ENCODE results near the gene FXN. TPM values are rescaled to one million over a fixed set of nuclear protein-coding genes. Genes with fewer than 3 reads are reported as not detected.

FXN gene
- total and polyA plus RNA-seq, 12 donors, result 10.3 to 38.7 (median 22.0) TPM

DNA sequence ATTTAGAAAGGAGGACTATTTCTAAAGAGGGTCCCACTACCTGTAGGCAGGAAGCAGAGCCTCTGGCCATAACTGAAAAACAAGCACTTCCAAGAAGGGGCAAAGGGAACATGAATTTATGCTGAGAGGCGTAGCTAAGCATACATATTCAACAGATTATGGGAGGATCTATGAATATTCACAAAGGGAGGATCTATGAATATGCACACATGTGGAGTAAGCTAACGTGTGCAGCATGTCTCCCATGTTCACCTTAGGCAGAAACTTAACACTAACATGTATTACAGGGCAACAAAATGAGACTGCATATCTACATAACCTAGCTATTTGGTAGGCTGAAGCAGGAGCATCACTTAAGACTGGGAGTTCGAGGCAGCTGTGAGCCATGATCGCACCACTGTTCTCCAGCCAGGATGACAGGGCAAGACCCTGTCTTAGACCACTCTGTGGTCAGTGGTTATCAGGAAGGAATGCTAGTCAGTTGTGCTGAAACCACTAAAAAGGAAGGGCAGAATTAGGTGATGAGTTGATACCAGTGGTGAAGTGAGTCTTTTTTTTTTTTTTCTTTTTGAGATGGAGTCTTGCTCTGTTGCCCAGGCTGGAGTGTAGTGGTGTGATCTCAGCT is 20.8 kb downstream of the FXN start:
- TF ChIP-seq POLR2A (IDR thresholded peaks at IDR 0.05), result no peak
- TF ChIP-seq, protein P1, sequence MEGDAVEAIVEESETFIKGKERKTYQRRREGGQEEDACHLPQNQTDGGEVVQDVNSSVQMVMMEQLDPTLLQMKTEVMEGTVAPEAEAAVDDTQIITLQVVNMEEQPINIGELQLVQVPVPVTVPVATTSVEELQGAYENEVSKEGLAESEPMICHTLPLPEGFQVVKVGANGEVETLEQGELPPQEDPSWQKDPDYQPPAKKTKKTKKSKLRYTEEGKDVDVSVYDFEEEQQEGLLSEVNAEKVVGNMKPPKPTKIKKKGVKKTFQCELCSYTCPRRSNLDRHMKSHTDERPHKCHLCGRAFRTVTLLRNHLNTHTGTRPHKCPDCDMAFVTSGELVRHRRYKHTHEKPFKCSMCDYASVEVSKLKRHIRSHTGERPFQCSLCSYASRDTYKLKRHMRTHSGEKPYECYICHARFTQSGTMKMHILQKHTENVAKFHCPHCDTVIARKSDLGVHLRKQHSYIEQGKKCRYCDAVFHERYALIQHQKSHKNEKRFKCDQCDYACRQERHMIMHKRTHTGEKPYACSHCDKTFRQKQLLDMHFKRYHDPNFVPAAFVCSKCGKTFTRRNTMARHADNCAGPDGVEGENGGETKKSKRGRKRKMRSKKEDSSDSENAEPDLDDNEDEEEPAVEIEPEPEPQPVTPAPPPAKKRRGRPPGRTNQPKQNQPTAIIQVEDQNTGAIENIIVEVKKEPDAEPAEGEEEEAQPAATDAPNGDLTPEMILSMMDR (IDR thresholded peaks at IDR 0.05), result no peak
- 94 to 96% (median 94%) methylated on average over 4 of the region's 4 CpGs for WGBS, 4 donors
- H3K27me3 ChIP-seq, result no peaks in the 10 kb centered on the region
- peaks cover 0 to under 1% of the 10 kb centered on the region in 2 donors for H3K4me1 ChIP-seq (replicated peaks in 1 of 2)
- H3K4me3 ChIP-seq, result no peak overlapping the region
- no peak overlapping the region for H3K27ac ChIP-seq
- intact Hi-C loops (cut with DNase I), result no loop called here
- no peak for DNase-seq
- H3K9me3 ChIP-seq (replicated peaks in 1 of 3), result no peaks in the 10 kb centered on the region
- H3K36me3 ChIP-seq (replicated peaks in 1 of 2), result no peaks in the 10 kb centered on the region

DNA sequence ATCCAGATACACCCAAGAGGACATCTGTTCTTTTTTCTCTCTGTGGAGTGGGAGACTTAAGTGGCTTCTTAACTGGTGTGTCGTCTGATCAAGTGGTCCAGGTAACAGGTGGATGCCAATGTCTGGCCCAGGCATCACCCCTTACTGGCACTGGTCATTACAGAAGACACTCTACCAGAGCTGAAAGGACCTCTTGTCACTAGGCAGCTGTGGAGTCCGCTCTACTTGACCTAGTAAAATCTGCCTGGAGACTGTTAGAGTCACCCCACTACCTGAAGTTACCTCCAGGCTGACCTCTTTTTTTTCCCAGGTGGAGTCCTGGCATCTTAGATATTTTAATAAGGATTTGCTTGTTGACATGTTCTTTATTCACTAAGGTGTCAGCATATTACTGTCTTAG is 22.5 kb downstream of the FXN start:
- Histone ChIP-seq H3K9me3 (replicated peaks in 1 of 3) (no peaks in the 10 kb centered on the region), H3K4me1 (replicated peaks in 1 of 2) (no peaks in the 10 kb centered on the region), H3K27ac (no peak overlapping the region), H3K4me3 (no peak overlapping the region), H3K36me3 (replicated peaks in 1 of 2) (no peaks in the 10 kb centered on the region), H3K27me3 (no peaks in the 10 kb centered on the region)
- TF ChIP-seq, protein P1 (IDR thresholded peaks at IDR 0.05), result no peak
- TF ChIP-seq POLR2A (IDR thresholded peaks at IDR 0.05), result no peak
- 88 to 100% (median 94%) methylated on average over 2 of the region's 2 CpGs for WGBS, 4 donors
- intact Hi-C loops (cut with DNase I), result no loop called here
- DNase-seq, result no peak

DNA sequence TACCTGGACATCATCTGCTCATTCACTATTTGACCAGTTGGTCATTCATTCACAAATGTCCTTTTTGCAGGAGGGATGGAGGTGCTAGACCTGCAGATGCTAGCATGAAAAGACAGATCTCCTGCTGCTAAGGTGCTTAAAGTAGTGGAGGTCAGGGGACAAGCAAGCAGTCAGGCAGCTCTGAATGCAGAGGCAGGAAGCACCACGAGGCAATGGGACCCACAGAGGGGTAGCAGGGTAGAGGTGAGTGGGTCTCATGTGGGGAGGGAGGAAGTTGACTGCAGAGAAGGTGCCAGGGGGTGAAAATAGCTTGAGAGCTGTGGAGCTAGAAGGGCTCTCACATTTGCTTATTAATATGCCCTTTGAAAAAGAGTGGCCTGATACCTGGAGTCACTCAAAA is 25.2 kb downstream of the FXN start:
- WGBS, 4 donors, result 46 to 69% (median 55%) methylated on average over 1 of the region's 1 CpG
- Histone ChIP-seq H3K27me3 (no peaks in the 10 kb centered on the region), H3K27ac (no peak overlapping the region), H3K4me1 (replicated peaks in 1 of 2) (no peaks in the 10 kb centered on the region), H3K9me3 (replicated peaks in 1 of 3) (no peaks in the 10 kb centered on the region), H3K4me3 (no peak overlapping the region), H3K36me3 (replicated peaks in 1 of 2) (peaks cover 0 to 5% of the 10 kb centered on the region in 2 donors)
- no peak for TF ChIP-seq POLR2A (IDR thresholded peaks at IDR 0.05)
- TF ChIP-seq, protein P1 (IDR thresholded peaks at IDR 0.05), result no peak
- no peak for DNase-seq
- intact Hi-C loops (cut with DNase I), result loop anchor here in 1 of 2 donors (10.0 kb wide), 1 partner anchor 74 kb away; no protein-coding TSS in a partner anchor

DNA sequence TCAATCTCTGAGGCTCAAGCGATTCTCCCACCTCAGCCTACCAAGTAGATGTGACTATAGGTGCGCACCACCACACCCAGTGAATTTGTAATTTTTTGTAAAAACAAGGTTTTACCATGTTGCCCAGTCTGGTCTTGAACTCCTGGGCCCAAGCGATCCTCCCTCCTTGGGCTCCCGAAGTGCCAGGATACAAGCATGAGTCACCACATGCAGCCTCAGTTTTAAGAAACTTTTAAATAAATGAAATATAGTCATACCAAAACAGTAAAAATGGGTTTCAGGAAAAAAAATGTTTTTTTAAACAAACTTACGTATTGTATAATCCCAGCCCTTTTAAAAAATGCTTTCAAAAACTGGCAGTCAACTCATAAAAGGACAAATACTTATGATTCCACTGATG is 26.6 kb downstream of the FXN start:
- intact Hi-C loops (cut with DNase I), result loop anchor here in 1 of 2 donors (10.0 kb wide), 1 partner anchor 73 kb away; no protein-coding TSS in a partner anchor
- DNase-seq, result no peak
- H3K4me3 ChIP-seq, result no peak overlapping the region
- no peaks in the 10 kb centered on the region for H3K9me3 ChIP-seq (replicated peaks in 1 of 3)
- TF ChIP-seq, protein P1 (IDR thresholded peaks at IDR 0.05), result no peak
- TF ChIP-seq POLR2A (IDR thresholded peaks at IDR 0.05), result no peak
- H3K4me1 ChIP-seq (replicated peaks in 1 of 2), result no peaks in the 10 kb centered on the region
- no peak overlapping the region for H3K27ac ChIP-seq
- WGBS, 4 donors, result 90 to 95% (median 91%) methylated on average over 5 of the region's 5 CpGs
- no peaks in the 10 kb centered on the region for H3K27me3 ChIP-seq
- H3K36me3 ChIP-seq (replicated peaks in 1 of 2), result peaks cover 0 to 5% of the 10 kb centered on the region in 2 donors
